Mammary epithelial cell (primary cell): Measurements from ENCODE around the gene AKAP9.

Experiments used
- CTCF ChIP-seq, 2 donors: IDR thresholded peaks in 1 of 2; conservative IDR thresholded peaks in 1 of 2; 2 replicates each; pipeline ENCODE4 v1.5.1; 2011 to 2012; ENCODE audit warnings: inconsistent platforms in 2 of 2, low read length in 2 of 2, mild to moderate bottlenecking in 2 of 2, control low read depth in 1 of 2, low read depth in 1 of 2; ENCODE audit not compliant: insufficient read depth in 1 of 2; ENCODE audit errors: extremely low read depth in 1 of 2
- EZH2 ChIP-seq: IDR thresholded peaks from 2 replicates; pipeline ENCODE4 v1.6.1; 2012; ENCODE audit warnings: low read length, inconsistent platforms, borderline replicate concordance

- TF ChIP-seq CTCF (conservative IDR thresholded peaks at IDR 0.05 in 1 of 2, IDR thresholded peaks at IDR 0.05 in 1 of 2; ENCODE audit: extremely low read depth in 1 of 2, insufficient read depth in 1 of 2, low read depth in 1 of 2, low read length in 2 of 2) (no peak), EZH2 (no peak)
Observed at GRCh38 chr7:92119213-92119759, 178.6 kb downstream of the AKAP9 start.
